B cell (primary cell): ENCODE results near the gene SLC6A16. TPM values are rescaled to one million over a fixed set of nuclear protein-coding genes. Genes with fewer than 3 reads are reported as not detected.

ENCODE experiments used
- ATAC-seq: fragments of 200-7000 bp; cut with Tn5 transposase; one replicate; pipeline ENCODE4 v1.10.0; 2021; ENCODE audit warnings: low read depth, mild to moderate bottlenecking, moderate number of reproducible peaks, moderate library complexity
- CTCF ChIA-PET: fragments of 350-600 bp; sonication (Branson Sonifier 250); formaldehyde crosslinking; loops from one replicate; lab custom pipeline; 2021; ENCODE audit warnings: antibody characterized with exemption, inconsistent platforms; lab: Charles Lee
- POLR2A ChIA-PET: fragments of 350-600 bp; sonication (Branson Sonifier 250); formaldehyde crosslinking; loops from one replicate; lab custom pipeline; 2021; ENCODE audit warnings: antibody characterized with exemption; lab: Charles Lee
- DNase-seq: peaks from one replicate; pipeline ENCODE4 v3.0.0; 2013
- H2AFZ ChIP-seq: 2 replicates; pipeline ENCODE4 v1.6.1; 2012; ENCODE audit warnings: mild to moderate bottlenecking, low read depth, low read length; ENCODE audit not compliant: insufficient read depth, poor library complexity, severe bottlenecking
- H3K27ac ChIP-seq, 2 donors: 1 replicate in 1 of 2; 2 replicates in 1 of 2; pipeline ENCODE4 v1.5.1; 2012 to 2013; ENCODE audit warnings: low read length in 2 of 2, mild to moderate bottlenecking in 2 of 2, moderate library complexity in 1 of 2
- H3K27me3 ChIP-seq, 4 experiments: fragments of 200-600 bp in 1 of 4; sonication (generic) in 1 of 4; replicated peaks in 1 of 4; 1 replicate in 2 of 4; 2 replicates in 2 of 4; pipeline versions ENCODE4 v1.6.1 to v1.7.0; 2013 to 2016; ENCODE audit warnings: low read length in 3 of 4, mild to moderate bottlenecking in 2 of 4, mixed read lengths in 1 of 4, moderate library complexity in 1 of 4; ENCODE audit not compliant: insufficient read depth in 4 of 4, control insufficient read depth in 3 of 4; ENCODE audit errors: control extremely low read depth in 1 of 4
- H3K36me3 ChIP-seq, 2 experiments: replicated peaks in 1 of 2; 1 replicate in 1 of 2; 2 replicates in 1 of 2; pipeline versions ENCODE4 v1.6.1 to v1.7.1; 2013; ENCODE audit warnings: low read length in 1 of 2; ENCODE audit not compliant: insufficient read depth in 2 of 2, control insufficient read depth in 1 of 2; ENCODE audit errors: control extremely low read depth in 1 of 2, extremely low read depth in 1 of 2
- H3K4me1 ChIP-seq, 2 donors: fragments of 200-600 bp in 1 of 2; sonication (generic) in 1 of 2; 1 replicate in 1 of 2; 2 replicates in 1 of 2; pipeline versions ENCODE4 v1.5.1 to v1.6.1; 2013 to 2017; ENCODE audit warnings: low read length in 2 of 2; ENCODE audit not compliant: control insufficient read depth in 2 of 2, insufficient read depth in 2 of 2
- H3K4me2 ChIP-seq: replicated peaks from 2 replicates; pipeline ENCODE3; 2012; ENCODE audit warnings: mild to moderate bottlenecking, low read depth, low read length; ENCODE audit not compliant: poor library complexity, severe bottlenecking
- H3K4me3 ChIP-seq, 5 experiments: fragments of 200-600 bp in 1 of 5; sonication (generic) in 1 of 5; 1 replicate in 3 of 5; 2 replicates in 2 of 5; pipeline versions ENCODE4 v1.5.1 to v1.7.0; 2011 to 2016; ENCODE audit warnings: low read length in 4 of 5, mild to moderate bottlenecking in 4 of 5, low read depth in 2 of 5, control low read depth in 1 of 5, moderate library complexity in 1 of 5; ENCODE audit not compliant: insufficient read depth in 1 of 5; ENCODE audit errors: control extremely low read depth in 1 of 5, extremely low read depth in 1 of 5
- H3K79me2 ChIP-seq: fragments of 200-600 bp; sonication (generic); one replicate; pipeline ENCODE4 v1.6.0; 2016; ENCODE audit warnings: low read length; ENCODE audit not compliant: control insufficient read depth, insufficient read depth
- H3K9ac ChIP-seq: fragments of 200-600 bp; sonication (generic); 2 replicates; pipeline ENCODE4 v1.6.1; 2017; ENCODE audit warnings: mild to moderate bottlenecking, low read length, moderate library complexity
- H3K9me3 ChIP-seq, 3 donors: one replicate each; pipeline versions ENCODE4 v1.6.1 to v1.7.1; 2013; ENCODE audit warnings: low read length in 2 of 3; ENCODE audit not compliant: control insufficient read depth in 2 of 3, insufficient read depth in 1 of 3; ENCODE audit errors: control extremely low read depth in 1 of 3
- H4K20me1 ChIP-seq: 2 replicates; pipeline ENCODE4 v1.6.0; 2012; ENCODE audit warnings: mild to moderate bottlenecking, low read length; ENCODE audit not compliant: insufficient read depth, control insufficient read depth, poor library complexity, severe bottlenecking
- H3K27ac Mint-ChIP-seq: one replicate; pipeline ENCODE4 v1.8.0; 2021; ENCODE audit warnings: mixed read lengths
- H3K27me3 Mint-ChIP-seq: one replicate; pipeline ENCODE4 v1.8.0; 2021; ENCODE audit warnings: mixed read lengths
- H3K4me1 Mint-ChIP-seq: one replicate; pipeline ENCODE4 v1.8.0; 2021; ENCODE audit warnings: mixed read lengths
- H3K4me3 Mint-ChIP-seq: one replicate; pipeline ENCODE4 v1.8.0; 2021; ENCODE audit warnings: mixed read lengths
- H3K9me3 Mint-ChIP-seq: one replicate; pipeline ENCODE4 v1.8.0; 2022; ENCODE audit warnings: mixed read lengths; ENCODE audit not compliant: insufficient read depth
- EZH2 ChIP-seq: IDR thresholded peaks from 2 replicates; pipeline ENCODE4 v1.6.1; 2012; ENCODE audit warnings: borderline replicate concordance, low read depth, mild to moderate bottlenecking, moderate library complexity, low read length; ENCODE audit not compliant: insufficient read depth, poor library complexity, severe bottlenecking
- WGBS: methylation state at CpG from one replicate; pipeline ENCODE4 v1.1.5; 2013; ENCODE audit warnings: missing lambda C conversion rate; ENCODE audit not compliant: insufficient coverage; 5-methylcytosine and 5-hydroxymethylcytosine counted together
- intact Hi-C: fragments of 100-400 bp; cut with micrococcal nuclease; formaldehyde crosslinking; loops from one replicate; pipeline ENCODE4 v1.10.0; 2022
- polyA plus RNA-seq: library from polyadenylated mRNA; depleted of rRNA; stranded (reverse); fragments of >200 nt; gene quantifications from 2 replicates; pipeline ENCODE4 v1.2.3, GENCODE V29; 2012
- total RNA-seq, 2 donors: library from RNA; stranded (reverse); fragments of 120-200 nt in 1 of 2; gene quantifications; 1 replicate in 1 of 2; 2 replicates in 1 of 2; pipeline versions ENCODE4 v1.2.3 to v1.2.4, GENCODE V29; 2013 to 2022
- TF ChIP-seq, protein P1 (sequence below): fragments of 200-600 bp; IDR thresholded peaks from one replicate; pipeline ENCODE4 v1.8.0; 2022; ENCODE audit warnings: antibody characterized with exemption, mild to moderate bottlenecking

Gene SLC6A16
- total and polyA plus RNA-seq, 2 donors (not counting 1 experiment from before 2014, with no cell fraction given), result 22.3 to 68.4 TPM

DNA sequence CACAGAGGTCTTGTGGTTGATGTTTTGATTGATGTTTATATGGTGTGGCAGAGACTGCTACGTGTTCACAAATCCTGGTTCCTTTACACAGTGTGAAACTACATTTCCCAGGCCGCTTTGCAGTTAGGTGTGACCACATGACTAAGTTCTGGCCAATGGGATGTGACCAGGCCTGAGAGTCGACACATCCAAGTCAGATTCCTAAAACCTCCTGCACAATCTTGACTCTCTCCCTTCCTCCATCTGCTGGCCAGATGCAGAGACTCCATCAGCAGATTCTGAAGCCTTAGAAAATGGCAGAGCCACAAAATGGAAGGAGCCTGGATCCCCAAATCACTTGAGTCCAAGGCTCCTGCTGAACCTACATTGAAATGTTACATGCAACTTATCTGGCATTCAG lies 22.8 kb upstream of the SLC6A16 start:
- no peak overlapping the region for H3K4me2 ChIP-seq
- TF ChIP-seq, protein P1, sequence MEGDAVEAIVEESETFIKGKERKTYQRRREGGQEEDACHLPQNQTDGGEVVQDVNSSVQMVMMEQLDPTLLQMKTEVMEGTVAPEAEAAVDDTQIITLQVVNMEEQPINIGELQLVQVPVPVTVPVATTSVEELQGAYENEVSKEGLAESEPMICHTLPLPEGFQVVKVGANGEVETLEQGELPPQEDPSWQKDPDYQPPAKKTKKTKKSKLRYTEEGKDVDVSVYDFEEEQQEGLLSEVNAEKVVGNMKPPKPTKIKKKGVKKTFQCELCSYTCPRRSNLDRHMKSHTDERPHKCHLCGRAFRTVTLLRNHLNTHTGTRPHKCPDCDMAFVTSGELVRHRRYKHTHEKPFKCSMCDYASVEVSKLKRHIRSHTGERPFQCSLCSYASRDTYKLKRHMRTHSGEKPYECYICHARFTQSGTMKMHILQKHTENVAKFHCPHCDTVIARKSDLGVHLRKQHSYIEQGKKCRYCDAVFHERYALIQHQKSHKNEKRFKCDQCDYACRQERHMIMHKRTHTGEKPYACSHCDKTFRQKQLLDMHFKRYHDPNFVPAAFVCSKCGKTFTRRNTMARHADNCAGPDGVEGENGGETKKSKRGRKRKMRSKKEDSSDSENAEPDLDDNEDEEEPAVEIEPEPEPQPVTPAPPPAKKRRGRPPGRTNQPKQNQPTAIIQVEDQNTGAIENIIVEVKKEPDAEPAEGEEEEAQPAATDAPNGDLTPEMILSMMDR, result no peak
- no peak for TF ChIP-seq EZH2
- peak overlapping the region; percentile 57 for H3K27ac Mint-ChIP-seq
- ChIA-PET CTCF (interaction anchor here (1.0 to 2.7 kb wide), 3 partner anchors 22 to 83 kb away, joined by 3 to 8 read pairs (median 4); no protein-coding TSS in a partner anchor), POLR2A (interaction anchor here (0.8 to 1.4 kb wide), 2 partner anchors 10 to 12 kb away, joined by 3 to 4 read pairs; no protein-coding TSS in a partner anchor)
- peaks cover 6 to 38% of the 10 kb centered on the region in 2 donors for H3K4me1 ChIP-seq
- intact Hi-C loops, result no loop called here
- DNase-seq (peak; percentile 51), ATAC-seq (peak; percentile 50)
- peaks cover 0 to 10% of the 10 kb centered on the region in 2 experiments for H3K36me3 ChIP-seq
- no peaks in the 10 kb centered on the region for H3K9me3 Mint-ChIP-seq
- peak overlapping the region; percentile 18 for H3K4me3 Mint-ChIP-seq
- H3K9me3 ChIP-seq, result peaks cover 0 to 5% (median 0%) of the 10 kb centered on the region in 3 donors
- WGBS, result 82% methylated on average over 3 of the region's 3 CpGs
- H4K20me1 ChIP-seq, result no peaks in the 10 kb centered on the region
- H3K4me3 ChIP-seq, result no peak overlapping the region
- no peaks in the 10 kb centered on the region for H3K27me3 Mint-ChIP-seq
- H3K27ac ChIP-seq, result no peak overlapping the region
- no peak overlapping the region for H2AFZ ChIP-seq
- H3K4me1 Mint-ChIP-seq, result peaks cover 39% of the 10 kb centered on the region
- H3K79me2 ChIP-seq, result no peaks in the 10 kb centered on the region
- no peaks in the 10 kb centered on the region for H3K27me3 ChIP-seq
- H3K9ac ChIP-seq, result no peak overlapping the region

DNA sequence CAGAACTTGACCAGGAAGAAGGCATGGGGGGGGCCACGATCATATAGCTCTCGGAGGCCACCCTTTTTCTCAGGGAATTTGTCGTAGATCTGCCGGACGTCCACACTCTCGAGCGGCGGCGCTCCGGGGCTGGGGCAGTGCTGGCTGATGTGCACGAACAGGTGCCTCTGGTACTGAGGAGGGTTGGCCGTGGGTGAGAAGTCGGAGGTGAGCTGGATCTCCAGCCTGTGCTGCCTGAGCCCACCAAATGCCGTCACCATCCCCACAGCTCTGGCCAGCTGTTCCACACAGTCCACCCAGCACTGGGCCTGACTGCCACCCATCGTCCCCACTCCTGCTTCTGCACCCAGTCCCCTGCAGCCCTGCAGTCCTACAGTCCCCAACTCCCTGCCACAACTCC lies 22.2 kb upstream of the SLC6A16 start:
- Mint-ChIP-seq H3K9me3 (no peaks in the 10 kb centered on the region), H3K4me1 (peaks cover 43% of the 10 kb centered on the region), H3K27me3 (no peaks in the 10 kb centered on the region), H3K27ac (peak overlapping the region; percentile 57), H3K4me3 (no peak overlapping the region)
- DNase-seq (no peak), ATAC-seq (no peak)
- H3K27me3 ChIP-seq, result no peaks in the 10 kb centered on the region
- 98% methylated on average over 15 of the region's 15 CpGs for WGBS
- H2AFZ ChIP-seq, result no peak overlapping the region
- intact Hi-C loops, result no loop called here
- H3K36me3 ChIP-seq, result peaks cover 0 to 16% of the 10 kb centered on the region in 2 experiments
- no peaks in the 10 kb centered on the region for H4K20me1 ChIP-seq
- H3K9me3 ChIP-seq, result peaks cover 0 to 5% (median 0%) of the 10 kb centered on the region in 3 donors
- H3K4me2 ChIP-seq, result no peak overlapping the region
- no peaks in the 10 kb centered on the region for H3K79me2 ChIP-seq
- ChIA-PET CTCF (interaction anchor here (0.5 to 2.7 kb wide), 3 partner anchors 21 to 518 kb away, joined by 3 to 8 read pairs (median 3); no protein-coding TSS in a partner anchor), POLR2A (interaction anchor here (0.9 to 1.4 kb wide), 2 partner anchors 8 to 12 kb away, joined by 4 read pairs; no protein-coding TSS in a partner anchor)
- TF ChIP-seq, protein P1, result no peak
- TF ChIP-seq EZH2, result no peak
- H3K4me1 ChIP-seq, result peaks cover 6 to 43% of the 10 kb centered on the region in 2 donors
- no peak overlapping the region for H3K27ac ChIP-seq
- no peak overlapping the region for H3K4me3 ChIP-seq
- H3K9ac ChIP-seq, result no peak overlapping the region
